Esophagus squamous epithelium (tissue), 4 donors: ENCODE data around the gene MADCAM1.

Experiments
- CTCF ChIP-seq, 6 experiments: fragments of 450-650 bp in 4 of 6; fragments of 200-600 bp in 2 of 6; sonication (generic) in 2 of 6; IDR thresholded peaks; one replicate each; pipeline ENCODE4 v1.5.1; 2016 to 2019; ENCODE audit warnings: antibody characterized with exemption in 6 of 6, mild to moderate bottlenecking in 4 of 6, moderate library complexity in 4 of 6
- POLR2A ChIP-seq, 4 donors: fragments of 450-650 bp; IDR thresholded peaks; one replicate each; pipeline ENCODE4 v1.6.1; 2017; ENCODE audit warnings: antibody characterized with exemption in 4 of 4, mild to moderate bottlenecking in 4 of 4, moderate library complexity in 3 of 4

- no peak for TF ChIP-seq POLR2A (IDR thresholded peaks at IDR 0.05)
- TF ChIP-seq CTCF (IDR thresholded peaks at IDR 0.05): no peak
These were observed 40.7 kb downstream of the MADCAM1 start for GRCh38 chr19:536881-537404.
